SK-N-SH (cell line): Measurements from ENCODE around the gene FBN2. TPM values are rescaled to one million over a fixed set of nuclear protein-coding genes. Genes with fewer than 3 reads are reported as not detected.

ENCODE experiments used
- CTCF ChIA-PET: fragments of 300-600, 350-600 bp; formaldehyde crosslinking; extraction: SDS; loops from one replicate; lab custom pipeline; 2021; lab: Yijun Ruan, JAX
- POLR2A ChIA-PET: fragments of 350-600 bp; sonication (Branson Sonifier 250); formaldehyde crosslinking; extraction: SDS; loops from one replicate; lab custom pipeline; 2020; ENCODE audit warnings: antibody characterized with exemption, inconsistent platforms; lab: Yijun Ruan, JAX
- DNase-seq: peaks from one replicate; pipeline ENCODE4 v3.0.0; 2012
- H2AFZ ChIP-seq: fragments of 200-600 bp; sonication (generic); 2 replicates; pipeline ENCODE4 v1.8.1; 2016; ENCODE audit warnings: antibody characterized with exemption, mild to moderate bottlenecking, low read depth
- H3F3A ChIP-seq: fragments of 200-600 bp; sonication (generic); replicated peaks from 2 replicates; pipeline ENCODE3; 2016; ENCODE audit warnings: antibody characterized with exemption, mild to moderate bottlenecking; ENCODE audit not compliant: insufficient read depth
- H3K27ac ChIP-seq, 2 experiments: fragments of 200-500 bp in 1 of 2; fragments of 200-600 bp in 1 of 2; sonication (Bioruptor generic) in 1 of 2; sonication (generic), shearing (Covaris generic) in 1 of 2; 2 replicates each; pipeline versions ENCODE4 v1.5.1 to v1.6.1; 2014 to 2016; ENCODE audit warnings: low read depth in 2 of 2, inconsistent platforms in 1 of 2, low read length in 1 of 2, mild to moderate bottlenecking in 1 of 2, mixed read lengths in 1 of 2
- H3K27me3 ChIP-seq: fragments of 200-600 bp; sonication (generic), shearing (Covaris generic); 2 replicates; pipeline ENCODE4 v1.6.1; 2016; ENCODE audit warnings: mixed run types; ENCODE audit not compliant: insufficient read depth
- H3K36me3 ChIP-seq, 2 experiments: fragments of 200-500 bp in 1 of 2; fragments of 200-600 bp in 1 of 2; sonication (Bioruptor generic) in 1 of 2; sonication (generic) in 1 of 2; replicated peaks in 1 of 2; 2 replicates each; pipeline versions ENCODE3 to v1.5.1; 2014 to 2016; ENCODE audit warnings: low read length in 1 of 2, mild to moderate bottlenecking in 1 of 2; ENCODE audit not compliant: insufficient read depth in 2 of 2, control insufficient read depth in 1 of 2
- H3K4me1 ChIP-seq, 2 experiments: fragments of 200-500 bp in 1 of 2; fragments of 200-600 bp in 1 of 2; sonication (Bioruptor generic) in 1 of 2; sonication (generic), shearing (Covaris generic) in 1 of 2; 2 replicates each; pipeline versions ENCODE4 v1.5.1 to v1.6.1; 2014 to 2016; ENCODE audit warnings: low read depth in 1 of 2, low read length in 1 of 2, mixed run types in 1 of 2; ENCODE audit not compliant: insufficient read depth in 2 of 2, control insufficient read depth in 1 of 2
- H3K4me2 ChIP-seq: fragments of 200-600 bp; sonication (generic), shearing (Covaris generic); 2 replicates; pipeline ENCODE4 v1.6.1; 2017; ENCODE audit warnings: mixed run types
- H3K4me3 ChIP-seq, 2 experiments: fragments of 200-500 bp in 1 of 2; fragments of 200-600 bp in 1 of 2; sonication (Bioruptor generic) in 1 of 2; sonication (generic), shearing (Covaris generic) in 1 of 2; 2 replicates each; pipeline versions ENCODE4 v1.5.1 to v1.8.1; 2014 to 2016; ENCODE audit warnings: low read depth in 2 of 2, inconsistent platforms in 1 of 2, low read length in 1 of 2, mild to moderate bottlenecking in 1 of 2, mixed read lengths in 1 of 2, moderate library complexity in 1 of 2
- H3K79me2 ChIP-seq: fragments of 200-600 bp; sonication (generic); 2 replicates; pipeline ENCODE4 v1.8.1; 2017; ENCODE audit warnings: mild to moderate bottlenecking; ENCODE audit not compliant: insufficient read depth
- H3K9ac ChIP-seq: fragments of 200-600 bp; sonication (generic); 2 replicates; pipeline ENCODE4 v1.6.1; 2017; ENCODE audit warnings: mixed run types
- H3K9me2 ChIP-seq: fragments of 200-600 bp; sonication (generic); 2 replicates; pipeline ENCODE4 v1.6.1; 2017; ENCODE audit warnings: mixed run types
- H3K9me3 ChIP-seq: fragments of 200-600 bp; sonication (generic); 2 replicates; pipeline ENCODE4 v1.6.1; 2017; ENCODE audit warnings: mixed run types, mild to moderate bottlenecking, moderate library complexity
- H4K20me1 ChIP-seq: fragments of 200-600 bp; sonication (generic); 2 replicates; pipeline ENCODE4 v1.6.1; 2017; ENCODE audit warnings: mild to moderate bottlenecking, mixed run types; ENCODE audit not compliant: insufficient read depth
- CTCF ChIP-seq: fragments of 200-600 bp; sonication (generic); IDR thresholded peaks from 2 replicates; pipeline ENCODE4 v1.6.1; 2017; ENCODE audit warnings: antibody characterized with exemption, mild to moderate bottlenecking, moderate library complexity
- ELF1 ChIP-seq: IDR thresholded peaks from 2 replicates; pipeline ENCODE4 v1.4.0; 2012
- EZH2phosphoT487 ChIP-seq: fragments of 200-600 bp; sonication (generic); IDR thresholded peaks from 2 replicates; pipeline ENCODE4 v1.6.1; 2017; ENCODE audit warnings: low read depth, mixed run types, mild to moderate bottlenecking, antibody characterized with exemption, moderate library complexity, borderline replicate concordance
- GABPA ChIP-seq: IDR thresholded peaks from 2 replicates; pipeline ENCODE4 v1.4.0; 2012; ENCODE audit warnings: low read depth, mild to moderate bottlenecking
- GATA2 ChIP-seq: sonication (generic); formaldehyde crosslinking; IDR thresholded peaks from 2 replicates; pipeline ENCODE4 v1.5.0; 2020; ENCODE audit warnings: mild to moderate bottlenecking, missing genetic modification reagents
- IRF3 ChIP-seq: fragments of 150-350 bp; IDR thresholded peaks from 2 replicates; pipeline ENCODE4 v1.6.1; 2016; ENCODE audit warnings: mild to moderate bottlenecking, low read depth, low read length
- MEF2A ChIP-seq: IDR thresholded peaks from 2 replicates; pipeline ENCODE4 v1.4.0; 2012; ENCODE audit warnings: low read depth, borderline replicate concordance
- MXI1 ChIP-seq: IDR thresholded peaks from 2 replicates; pipeline ENCODE4 v1.6.1; 2012; ENCODE audit warnings: mild to moderate bottlenecking, low read depth, low read length, improper control_type of control experiment
- NFIC ChIP-seq: IDR thresholded peaks from 2 replicates; pipeline ENCODE4 v1.4.0; 2012; ENCODE audit warnings: borderline replicate concordance
- POLR2AphosphoS5 ChIP-seq: IDR thresholded peaks from 2 replicates; pipeline ENCODE4 v1.6.1; 2012; ENCODE audit warnings: low read depth, low read length
- TEAD4 ChIP-seq: IDR thresholded peaks from 2 replicates; pipeline ENCODE4 v1.4.0; 2012; ENCODE audit warnings: mild to moderate bottlenecking, borderline replicate concordance; ENCODE audit not compliant: insufficient read depth
- USF2 ChIP-seq: fragments of 150-350 bp; IDR thresholded peaks from 2 replicates; pipeline ENCODE4 v1.6.1; 2017; ENCODE audit warnings: antibody characterized with exemption, low read length, low read depth, borderline replicate concordance
- WGBS: methylation state at CpG from one replicate; pipeline ENCODE4 v1.1.6; 2017; ENCODE audit warnings: low lambda C conversion rate; 5-methylcytosine and 5-hydroxymethylcytosine counted together
- polyA plus RNA-seq, 3 experiments: library from polyadenylated mRNA; depleted of rRNA; stranded (reverse); fragments of >200 nt; gene quantifications; 2 replicates each; pipeline ENCODE4 v1.2.3, GENCODE V29; 2012

Gene FBN2
- polyA plus RNA-seq, 1 of the 3 experiments (the other 2 are of a cell fraction) = 2.2 TPM

GRCh38 chr5:128513806-128514205 is 24.2 kb downstream of the FBN2 start:
- H3K4me2 ChIP-seq = no peak overlapping the region
- WGBS = 8% methylated on average over 1 of the region's 1 CpG
- ChIA-PET POLR2A (no interaction called here), CTCF (no interaction called here)
- no peak overlapping the region for H2AFZ ChIP-seq
- H3K9me2 ChIP-seq = no peaks in the 10 kb centered on the region
- H3K27ac ChIP-seq = no peak overlapping the region
- H3K9ac ChIP-seq = no peak overlapping the region
- no peaks in the 10 kb centered on the region for H3K36me3 ChIP-seq
- no peak overlapping the region for H3K4me3 ChIP-seq
- H3K9me3 ChIP-seq = no peaks in the 10 kb centered on the region
- DNase-seq = no peak
- no peak for TF ChIP-seq ELF1
- no peak for TF ChIP-seq CTCF
- TF ChIP-seq USF2 = no peak
- TF ChIP-seq NFIC = no peak
- no peak for TF ChIP-seq GATA2 (CRISPR knock-in tag)
- TF ChIP-seq IRF3 = no peak
- no peak for TF ChIP-seq EZH2phosphoT487
- TF ChIP-seq MXI1 = no peak
- TF ChIP-seq MEF2A = no peak
- no peak for TF ChIP-seq GABPA
- no peaks in the 10 kb centered on the region for H3K79me2 ChIP-seq
- H4K20me1 ChIP-seq = no peaks in the 10 kb centered on the region
- no peaks in the 10 kb centered on the region for H3K4me1 ChIP-seq
- H3K27me3 ChIP-seq = no peaks in the 10 kb centered on the region; the same call in 1 of the 2 replicates
- H3F3A ChIP-seq = no peaks in the 10 kb centered on the region

GRCh38 chr5:128512894-128513293 is 25.2 kb downstream of the FBN2 start:
- H3K36me3 ChIP-seq = no peaks in the 10 kb centered on the region
- DNase-seq = no peak
- H3K27me3 ChIP-seq = no peaks in the 10 kb centered on the region; the same call in 1 of the 2 replicates
- no peak overlapping the region for H3K4me2 ChIP-seq
- ChIA-PET CTCF (no interaction called here), POLR2A (no interaction called here)
- WGBS = 6% methylated on average over 2 of the region's 2 CpGs
- no peaks in the 10 kb centered on the region for H4K20me1 ChIP-seq
- H3K4me1 ChIP-seq = no peaks in the 10 kb centered on the region
- H3F3A ChIP-seq = no peaks in the 10 kb centered on the region
- no peaks in the 10 kb centered on the region for H3K9me2 ChIP-seq
- no peaks in the 10 kb centered on the region for H3K79me2 ChIP-seq
- no peaks in the 10 kb centered on the region for H3K9me3 ChIP-seq
- H2AFZ ChIP-seq = no peak overlapping the region
- no peak overlapping the region for H3K27ac ChIP-seq
- no peak overlapping the region for H3K9ac ChIP-seq
- TF ChIP-seq TEAD4 (no peak), POLR2AphosphoS5 (no peak), NFIC (no peak)
- no peak overlapping the region for H3K4me3 ChIP-seq
